Kidney capillary endothelial cell (primary cell): Measurements from ENCODE around the gene PFN1.

ENCODE experiments used
- DNase-seq: peaks from one replicate; pipeline ENCODE4 v3.0.0-alpha.2; 2018; ENCODE audit warnings: low spot score

The PFN1 gene

DNA sequence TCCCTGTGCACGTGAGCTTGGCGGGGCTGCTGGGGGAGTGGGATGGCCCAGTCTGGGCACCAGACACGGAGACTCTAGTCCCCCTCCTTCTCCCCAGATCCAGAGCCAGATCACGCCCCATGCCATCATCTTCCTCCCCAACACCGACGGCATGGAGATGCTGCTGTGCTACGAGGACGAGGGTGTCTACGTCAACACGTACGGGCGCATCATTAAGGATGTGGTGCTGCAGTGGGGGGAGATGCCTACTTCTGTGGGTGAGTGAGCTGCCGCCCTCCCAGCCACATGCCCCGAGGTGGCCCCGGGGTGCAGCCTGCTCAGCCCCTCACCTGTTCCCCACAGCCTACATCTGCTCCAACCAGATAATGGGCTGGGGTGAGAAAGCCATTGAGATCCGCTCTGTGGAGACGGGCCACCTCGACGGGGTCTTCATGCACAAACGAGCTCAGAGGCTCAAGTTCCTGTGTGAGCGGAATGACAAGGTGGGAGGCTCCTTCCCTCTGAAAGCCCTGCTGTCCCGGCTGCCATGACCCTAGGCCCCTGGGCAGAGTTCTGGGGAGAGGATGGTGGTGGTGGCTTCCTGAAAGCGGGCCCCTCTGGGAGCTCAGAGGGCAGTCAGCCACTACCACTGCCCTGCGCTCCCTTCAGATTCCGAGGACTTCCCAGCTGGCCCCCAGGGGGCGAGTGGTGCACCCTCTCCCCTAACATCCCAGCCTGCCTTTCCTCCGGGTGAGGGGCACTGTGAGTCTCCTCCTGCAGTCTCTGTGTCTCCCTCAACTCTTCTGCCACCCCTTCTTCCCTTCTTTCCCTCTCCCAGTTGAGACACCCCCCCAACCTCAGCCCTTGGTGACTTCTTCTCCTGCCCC, 51.8 kb downstream of the PFN1 start:
- no peak for DNase-seq

GRCh38 chr17:4895657-4896331, 52.5 kb downstream of the PFN1 start:
- DNase-seq = no peak
